Measurements from ENCODE around the gene CD27. TPM values are rescaled to one million over a fixed set of nuclear protein-coding genes. Genes with fewer than 3 reads are reported as not detected.
A peak's percentile ranks its signal among the peaks of the same experiment; 100 is the strongest.
"Not testable (repeated sequence)": the region's sequence is repeated elsewhere in the genome, so short reads cannot be mapped to it uniquely, and the experiment has no call there.

Gene CD27
- total RNA-seq, 2 donors from 2014 or later: not detected

DNA sequence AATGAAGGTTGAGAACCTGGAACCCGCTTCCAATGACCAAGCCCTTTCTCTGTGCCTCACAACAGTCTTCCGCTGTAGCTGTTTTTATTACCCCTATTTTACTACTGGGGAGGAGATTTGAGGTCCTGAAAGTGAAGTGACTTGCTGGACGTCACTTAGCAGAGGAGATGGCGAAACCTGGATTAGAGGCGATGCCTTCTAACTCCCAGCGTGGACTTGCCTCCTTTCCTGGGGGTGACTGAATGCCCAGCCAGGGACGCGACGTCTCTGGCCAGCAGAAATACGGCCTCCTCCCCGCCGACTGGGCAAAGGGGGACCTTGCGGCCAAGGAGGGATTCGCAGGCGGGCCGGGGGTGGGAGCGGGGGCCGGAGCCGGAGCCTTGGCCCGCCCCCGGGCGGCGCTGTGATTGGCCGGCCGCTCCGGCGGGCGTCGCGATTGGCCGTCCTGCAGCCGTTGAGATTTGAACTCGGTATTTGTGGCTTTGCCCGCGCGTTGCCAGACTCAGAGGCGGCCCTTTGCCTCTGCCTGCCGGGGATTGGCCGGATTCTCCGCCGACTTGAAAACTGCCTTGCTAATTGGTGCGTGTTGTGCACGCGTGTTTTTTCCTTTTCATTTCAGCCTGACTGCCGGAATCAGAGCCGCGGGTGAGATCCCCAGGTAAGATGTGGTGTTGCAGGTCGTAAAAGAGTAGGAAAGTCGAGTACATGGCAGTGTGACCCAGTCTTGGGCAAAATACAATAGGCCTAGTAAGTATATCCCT lies 48.9 kb downstream of the CD27 start, which contains the start of gene NCAPD2:
Gene NCAPD2 (plus strand): TSS at position 606 of the 761 bp plus-strand sequence. CDS start 997 bp downstream, outside the sequence.
- Histone ChIP-seq H3K4me1 (peaks cover 23% of the 10 kb centered on the region), H3K9me3 (no peaks in the 10 kb centered on the region), H3K36me3 (replicated peaks in 1 of 2; ENCODE audit: insufficient read depth in 1 of 2, low read depth in 2 of 2) (no peaks in the 10 kb centered on the region), H3K27me3 (no peaks in the 10 kb centered on the region), H3K27ac (peak within 1 kb of the TSS; percentile 70 to 93 (median 90)), H3K4me3 (peak within 1 kb of the TSS; percentile 24 to 71)
- 0% methylated on average over 16 to 49 of the region's 49 CpGs for WGBS, 2 donors
- peak; percentile 90 to 95 (median 94) for DNase-seq
- peak; percentile 96 for ATAC-seq
- peak; percentile 2 to 32 (median 5) for TF ChIP-seq POLR2A (IDR thresholded peaks at IDR 0.05)
- TF ChIP-seq, protein P1, sequence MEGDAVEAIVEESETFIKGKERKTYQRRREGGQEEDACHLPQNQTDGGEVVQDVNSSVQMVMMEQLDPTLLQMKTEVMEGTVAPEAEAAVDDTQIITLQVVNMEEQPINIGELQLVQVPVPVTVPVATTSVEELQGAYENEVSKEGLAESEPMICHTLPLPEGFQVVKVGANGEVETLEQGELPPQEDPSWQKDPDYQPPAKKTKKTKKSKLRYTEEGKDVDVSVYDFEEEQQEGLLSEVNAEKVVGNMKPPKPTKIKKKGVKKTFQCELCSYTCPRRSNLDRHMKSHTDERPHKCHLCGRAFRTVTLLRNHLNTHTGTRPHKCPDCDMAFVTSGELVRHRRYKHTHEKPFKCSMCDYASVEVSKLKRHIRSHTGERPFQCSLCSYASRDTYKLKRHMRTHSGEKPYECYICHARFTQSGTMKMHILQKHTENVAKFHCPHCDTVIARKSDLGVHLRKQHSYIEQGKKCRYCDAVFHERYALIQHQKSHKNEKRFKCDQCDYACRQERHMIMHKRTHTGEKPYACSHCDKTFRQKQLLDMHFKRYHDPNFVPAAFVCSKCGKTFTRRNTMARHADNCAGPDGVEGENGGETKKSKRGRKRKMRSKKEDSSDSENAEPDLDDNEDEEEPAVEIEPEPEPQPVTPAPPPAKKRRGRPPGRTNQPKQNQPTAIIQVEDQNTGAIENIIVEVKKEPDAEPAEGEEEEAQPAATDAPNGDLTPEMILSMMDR (IDR thresholded peaks at IDR 0.05): peak in 4 of 7 experiments; percentile 40 to 59 (median 49)
- intact Hi-C loops (cut with DNase I): no loop called here

DNA sequence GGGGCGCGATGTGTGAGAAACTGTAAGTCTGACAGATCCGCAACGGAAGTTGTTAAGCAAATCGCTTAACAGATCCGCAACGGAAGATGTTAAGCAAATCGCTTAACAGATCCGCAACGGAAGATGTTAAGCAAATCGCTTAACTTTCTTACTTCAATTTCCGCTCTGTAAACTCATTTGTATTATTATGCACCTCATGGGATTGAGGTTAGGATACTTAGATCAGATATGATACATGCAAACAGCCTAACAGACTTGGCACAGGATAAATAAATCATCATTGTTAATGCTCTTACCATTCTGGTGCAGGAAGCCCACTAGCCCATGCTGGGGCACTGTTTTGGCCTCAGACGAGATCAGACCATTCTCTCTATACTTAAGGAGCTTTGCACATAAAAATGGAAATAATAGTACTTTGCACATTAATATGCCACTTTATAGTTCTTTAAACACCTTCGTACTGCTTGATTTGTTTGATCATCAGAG lies 49.5 kb downstream of the CD27 start:
- TF ChIP-seq, protein P1 (IDR thresholded peaks at IDR 0.05): no peak
- TF ChIP-seq POLR2A (IDR thresholded peaks at IDR 0.05): no peak
- DNase-seq: no peak
- Histone ChIP-seq H3K27ac (peak overlapping the region in 3 of 4 donors; percentile 70 to 93 (median 90)), H3K36me3 (replicated peaks in 1 of 2; ENCODE audit: insufficient read depth in 1 of 2, low read depth in 2 of 2) (no peaks in the 10 kb centered on the region), H3K4me1 (peaks cover 23% of the 10 kb centered on the region), H3K9me3 (no peaks in the 10 kb centered on the region), H3K27me3 (no peaks in the 10 kb centered on the region), H3K4me3 (peak overlapping the region; percentile 1 to 71)
- no peak for ATAC-seq
- WGBS, 2 donors: 1% methylated on average over 14 of the region's 14 CpGs
- intact Hi-C loops (cut with DNase I): no loop called here

DNA sequence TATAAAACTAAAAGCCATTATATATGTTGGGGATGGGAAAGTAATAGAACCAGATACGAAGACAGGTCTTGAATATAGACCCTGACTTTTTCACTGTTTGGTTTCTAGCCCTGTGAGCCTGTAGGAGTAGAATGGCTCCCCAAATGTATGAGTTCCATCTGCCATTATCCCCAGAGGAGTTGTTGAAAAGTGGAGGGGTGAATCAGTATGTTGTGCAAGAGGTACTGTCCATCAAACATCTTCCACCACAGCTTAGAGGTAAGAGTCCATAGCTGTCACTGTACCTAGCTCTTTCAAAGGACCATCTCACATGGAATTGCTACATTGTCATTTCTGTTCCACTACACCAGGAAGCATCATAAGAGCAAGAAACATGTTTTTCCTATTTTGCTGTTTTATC lies 50.2 kb downstream of the CD27 start:
- intact Hi-C loops (cut with DNase I): no loop called here
- H3K4me3 ChIP-seq: no peak overlapping the region
- no peak overlapping the region for H3K27ac ChIP-seq
- H3K36me3 ChIP-seq (replicated peaks in 1 of 2; ENCODE audit: insufficient read depth in 1 of 2, low read depth in 2 of 2): no peaks in the 10 kb centered on the region
- H3K4me1 ChIP-seq: peaks cover 23% of the 10 kb centered on the region
- no peaks in the 10 kb centered on the region for H3K9me3 ChIP-seq
- no peak for ATAC-seq
- DNase-seq: no peak
- 71 to 95% methylated on average over 1 of the region's 1 CpG for WGBS, 2 donors
- no peaks in the 10 kb centered on the region for H3K27me3 ChIP-seq
- TF ChIP-seq POLR2A (IDR thresholded peaks at IDR 0.05): no peak
- TF ChIP-seq, protein P1 (IDR thresholded peaks at IDR 0.05): no peak

DNA sequence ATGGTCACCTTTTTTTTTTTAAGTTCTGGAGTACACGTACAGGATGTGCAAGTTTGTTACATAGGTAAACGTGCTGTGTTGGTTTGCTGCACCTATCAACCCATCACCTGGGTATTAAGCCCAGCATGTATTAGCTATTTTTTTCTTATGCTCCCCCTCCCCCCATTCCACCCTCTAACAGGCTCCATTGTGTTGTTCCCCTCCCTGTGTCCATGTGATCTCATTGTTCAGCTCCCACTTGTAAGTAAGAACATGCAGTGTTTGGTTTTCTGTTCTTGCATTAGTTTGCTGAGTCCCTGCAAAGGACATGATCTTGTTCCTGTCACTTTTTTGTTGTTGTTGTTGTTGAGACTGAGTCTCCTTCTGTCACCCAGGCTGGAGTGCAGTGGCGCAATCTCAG lies 52.5 kb downstream of the CD27 start:
- H3K9me3 ChIP-seq; DNase-seq; H3K4me3 ChIP-seq; intact Hi-C loops (cut with DNase I); H3K36me3 ChIP-seq (replicated peaks in 1 of 2; ENCODE audit: insufficient read depth in 1 of 2, low read depth in 2 of 2); H3K27ac ChIP-seq; ATAC-seq; H3K27me3 ChIP-seq: not testable (repeated sequence)
- H3K4me1 ChIP-seq: peaks cover 21% of the 10 kb centered on the region
- 70 to 89% methylated on average over 3 of the region's 3 CpGs for WGBS, 2 donors

DNA sequence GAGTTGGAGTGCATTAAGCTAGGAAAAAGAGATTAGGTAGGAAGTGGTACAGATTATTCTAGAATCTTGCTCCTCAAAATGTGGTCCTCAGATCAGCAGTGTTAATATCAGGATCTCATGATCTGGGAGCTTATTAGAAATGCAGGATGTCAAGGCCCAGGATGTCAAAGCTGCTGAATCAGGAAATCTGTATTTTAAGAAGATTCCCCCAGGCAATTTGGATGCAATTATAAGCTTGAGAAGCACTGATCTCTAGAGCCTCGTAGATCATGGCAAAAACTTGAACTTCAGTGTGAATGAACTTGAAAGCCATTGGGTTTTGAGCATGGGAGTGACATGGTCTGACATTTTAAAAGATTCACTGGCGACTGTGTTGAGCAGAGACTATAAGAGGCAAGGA lies 55.7 kb downstream of the CD27 start:
- intact Hi-C loops (cut with DNase I): no loop called here
- no peaks in the 10 kb centered on the region for H3K36me3 ChIP-seq (replicated peaks in 1 of 2; ENCODE audit: insufficient read depth in 1 of 2, low read depth in 2 of 2)
- no peak overlapping the region for H3K4me3 ChIP-seq
- TF ChIP-seq, protein P1 (IDR thresholded peaks at IDR 0.05): no peak
- no peak for TF ChIP-seq POLR2A (IDR thresholded peaks at IDR 0.05)
- no peak overlapping the region for H3K27ac ChIP-seq
- ATAC-seq: no peak
- 92% methylated on average over 2 of the region's 2 CpGs for WGBS, 2 donors
- peaks cover 2% of the 10 kb centered on the region for H3K4me1 ChIP-seq
- no peaks in the 10 kb centered on the region for H3K9me3 ChIP-seq
- no peak for DNase-seq
- no peaks in the 10 kb centered on the region for H3K27me3 ChIP-seq

Other genes starting within 250 kb of the CD27 start
- gene CD9, start 244.6 kb upstream of the CD27 start, total RNA-seq: 10 to 100 TPM; 66.6 to 91.3 TPM
- 10 to 100 TPM in 1 of 2 donors, 1 to 10 TPM in 1; 7.0 to 16.2 TPM for gene PLEKHG6, start 134.3 kb upstream of the CD27 start, total RNA-seq
- 10 to 100 TPM; 54.5 to 92.0 TPM for gene TNFRSF1A, start 102.9 kb upstream of the CD27 start, total RNA-seq
- gene SCNN1A, start 69.4 kb upstream of the CD27 start, total RNA-seq: 100 to 1,000 TPM in 1 of 2 donors, 10 to 100 TPM in 1; 62.5 to 112 TPM
- 100 to 1,000 TPM; 111 to 173 TPM for gene LTBR, start 60.8 kb upstream of the CD27 start, total RNA-seq
- gene TAPBPL, start 7.1 kb downstream of the CD27 start, total RNA-seq: 10 to 100 TPM; 14.5 to 36.3 TPM
- gene VAMP1, start 25.7 kb downstream of the CD27 start, total RNA-seq: 1 to 10 TPM; 2.9 to 5.9 TPM
- 10 to 100 TPM; 23.6 to 25.1 TPM for gene MRPL51, start 48.3 kb downstream of the CD27 start, total RNA-seq
- gene NCAPD2, start 49.1 kb downstream of the CD27 start, total RNA-seq: 10 to 100 TPM in 1 of 2 donors, 1 to 10 TPM in 1; 9.3 to 46.1 TPM
- 100 to 1,000 TPM; 311 to 476 TPM for gene GAPDH, start 89.6 kb downstream of the CD27 start, total RNA-seq
- 10 to 100 TPM; 11.4 to 13.2 TPM for gene IFFO1, start 111.1 kb downstream of the CD27 start, total RNA-seq
- 10 to 100 TPM; 10.9 to 83.1 TPM for gene NOP2, start 123.3 kb downstream of the CD27 start, total RNA-seq
- gene CHD4, start 162.4 kb downstream of the CD27 start, total RNA-seq: 100 to 1,000 TPM; 114 to 122 TPM
- gene LPAR5, start 191.0 kb downstream of the CD27 start, total RNA-seq: 1 to 10 TPM in 1 of 2 donors, under 1 TPM in 1; 0.66 to 3.6 TPM
- 1 to 10 TPM in 1 of 2 donors, under 1 TPM in 1; 0.78 to 5.9 TPM for gene ACRBP, start 202.5 kb downstream of the CD27 start, total RNA-seq
- 10 to 100 TPM; 23.3 to 39.9 TPM for gene ING4, start 218.2 kb downstream of the CD27 start, total RNA-seq
- gene ZNF384, start 244.4 kb downstream of the CD27 start, total RNA-seq: 10 to 100 TPM; 20.0 to 25.4 TPM

All from body of pancreas (tissue), 4 donors.